Suprapubic skin (tissue), 4 donors: ENCODE measurements around the gene EYS. TPM values are rescaled to one million over a fixed set of nuclear protein-coding genes. Genes with fewer than 3 reads are reported as not detected.

Experiments
- DNase-seq, 2 donors: peaks; one replicate each; pipeline ENCODE4 v3.0.0-alpha.2; 2019; ENCODE audit warnings: low spot score in 2 of 2
- H3K27ac ChIP-seq: fragments of 200-600 bp; sonication (generic); one replicate; pipeline ENCODE4 v1.5.1; 2019
- H3K27me3 ChIP-seq: fragments of 200-600 bp; sonication (generic); one replicate; pipeline ENCODE4 v1.5.1; 2019
- H3K36me3 ChIP-seq: fragments of 200-600 bp; sonication (generic); one replicate; pipeline ENCODE4 v1.5.1; 2019
- H3K4me1 ChIP-seq: fragments of 200-600 bp; sonication (generic); one replicate; pipeline ENCODE4 v1.5.1; 2019
- H3K4me3 ChIP-seq: fragments of 200-600 bp; sonication (generic); one replicate; pipeline ENCODE4 v1.5.1; 2019; ENCODE audit warnings: mild to moderate bottlenecking
- H3K9me3 ChIP-seq: fragments of 200-600 bp; sonication (generic); one replicate; pipeline ENCODE4 v1.5.1; 2019
- EP300 ChIP-seq: sonication (generic); formaldehyde crosslinking; IDR thresholded peaks from one replicate; pipeline ENCODE4 v1.6.1; 2017; ENCODE audit warnings: antibody characterized with exemption
- POLR2A ChIP-seq, 2 donors: fragments of 450-650 bp; IDR thresholded peaks; one replicate each; pipeline ENCODE4 v1.6.1; 2017; ENCODE audit warnings: antibody characterized with exemption in 2 of 2, mild to moderate bottlenecking in 2 of 2, moderate library complexity in 2 of 2
- POLR2AphosphoS5 ChIP-seq, 3 donors: sonication (generic); formaldehyde crosslinking; IDR thresholded peaks; one replicate each; pipeline ENCODE4 v1.6.1; 2017; ENCODE audit warnings: antibody characterized with exemption in 3 of 3
- WGBS: methylation state at CpG from one replicate; pipeline ENCODE4 v1.1.5; 2018; 5-methylcytosine and 5-hydroxymethylcytosine counted together
- total RNA-seq, 4 donors: library from RNA; depleted of rRNA; stranded (reverse); fragments of >200 nt; gene quantifications; one replicate each; pipeline ENCODE4 v1.1.0, GENCODE V29; 2016
- TF ChIP-seq, protein P1 (sequence below), 2 donors: fragments of 200-600 bp in 1 of 2; fragments of 450-650 bp in 1 of 2; sonication (generic) in 1 of 2; IDR thresholded peaks; one replicate each; pipeline ENCODE4 v1.5.1; 2016 to 2019; ENCODE audit warnings: antibody characterized with exemption in 2 of 2, mild to moderate bottlenecking in 1 of 2, moderate library complexity in 1 of 2

The EYS gene
- total RNA-seq, 4 donors from 2014 or later: not detected

DNA sequence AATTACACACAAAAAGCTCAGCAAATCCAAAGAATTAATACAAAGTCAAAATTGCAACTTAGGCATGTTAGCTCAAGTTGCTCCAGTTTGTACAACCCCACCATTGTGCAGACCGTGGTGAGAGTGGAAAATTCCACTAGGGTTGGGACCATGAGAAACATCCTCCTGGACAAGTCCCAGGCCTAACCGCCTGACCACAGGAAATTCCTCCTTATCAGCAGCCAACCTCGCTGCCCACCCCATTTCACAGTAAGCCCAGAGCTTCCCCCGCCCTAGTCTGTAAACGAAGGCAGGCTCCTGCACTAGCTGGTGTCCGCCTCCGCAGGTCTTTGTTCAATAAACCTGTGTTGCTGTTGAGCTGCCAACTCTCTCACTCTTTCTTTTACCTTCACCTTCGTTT is 1023.3 kb downstream of the EYS start:
- Histone ChIP-seq H3K9me3 (no peaks in the 10 kb centered on the region), H3K27ac (no peak overlapping the region), H3K4me3 (no peak overlapping the region), H3K27me3 (no peaks in the 10 kb centered on the region), H3K4me1 (no peaks in the 10 kb centered on the region), H3K36me3 (no peaks in the 10 kb centered on the region)
- no peak for DNase-seq
- no peak for TF ChIP-seq EP300
- TF ChIP-seq, protein P1, sequence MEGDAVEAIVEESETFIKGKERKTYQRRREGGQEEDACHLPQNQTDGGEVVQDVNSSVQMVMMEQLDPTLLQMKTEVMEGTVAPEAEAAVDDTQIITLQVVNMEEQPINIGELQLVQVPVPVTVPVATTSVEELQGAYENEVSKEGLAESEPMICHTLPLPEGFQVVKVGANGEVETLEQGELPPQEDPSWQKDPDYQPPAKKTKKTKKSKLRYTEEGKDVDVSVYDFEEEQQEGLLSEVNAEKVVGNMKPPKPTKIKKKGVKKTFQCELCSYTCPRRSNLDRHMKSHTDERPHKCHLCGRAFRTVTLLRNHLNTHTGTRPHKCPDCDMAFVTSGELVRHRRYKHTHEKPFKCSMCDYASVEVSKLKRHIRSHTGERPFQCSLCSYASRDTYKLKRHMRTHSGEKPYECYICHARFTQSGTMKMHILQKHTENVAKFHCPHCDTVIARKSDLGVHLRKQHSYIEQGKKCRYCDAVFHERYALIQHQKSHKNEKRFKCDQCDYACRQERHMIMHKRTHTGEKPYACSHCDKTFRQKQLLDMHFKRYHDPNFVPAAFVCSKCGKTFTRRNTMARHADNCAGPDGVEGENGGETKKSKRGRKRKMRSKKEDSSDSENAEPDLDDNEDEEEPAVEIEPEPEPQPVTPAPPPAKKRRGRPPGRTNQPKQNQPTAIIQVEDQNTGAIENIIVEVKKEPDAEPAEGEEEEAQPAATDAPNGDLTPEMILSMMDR (IDR thresholded peaks at IDR 0.05): no peak
- 66% methylated on average over 8 of the region's 8 CpGs for WGBS

GRCh38 chr6:64681416-64682160 is 1025.4 kb downstream of the EYS start:
- WGBS: 96% methylated on average over 23 of the region's 23 CpGs
- TF ChIP-seq, protein P1 (IDR thresholded peaks at IDR 0.05): no peak
- TF ChIP-seq POLR2A (IDR thresholded peaks at IDR 0.05): no peak
- TF ChIP-seq EP300: no peak
- TF ChIP-seq POLR2AphosphoS5 (IDR thresholded peaks at IDR 0.05): no peak
- no peak for DNase-seq

DNA sequence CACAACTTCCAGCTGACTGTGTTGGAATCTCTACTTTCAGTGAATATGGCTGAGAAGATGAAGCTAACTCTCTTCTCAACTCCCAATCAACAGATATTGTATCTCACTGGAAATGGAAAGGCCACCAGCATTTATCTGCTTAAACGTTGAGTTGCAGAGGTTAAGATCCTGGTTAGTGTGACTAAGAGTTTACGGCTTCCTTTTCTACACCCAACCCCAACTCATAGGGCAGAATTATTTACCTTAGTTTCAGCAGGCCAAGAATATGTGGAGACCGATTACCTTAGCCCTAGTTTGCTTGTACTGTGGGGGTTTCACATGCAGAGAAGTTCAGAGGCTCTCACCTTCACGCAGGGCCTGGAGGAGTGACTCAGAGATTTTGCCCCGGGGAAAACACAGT is 1026.6 kb downstream of the EYS start:
- no peak overlapping the region for H3K27ac ChIP-seq
- no peaks in the 10 kb centered on the region for H3K4me1 ChIP-seq
- no peaks in the 10 kb centered on the region for H3K27me3 ChIP-seq
- no peaks in the 10 kb centered on the region for H3K36me3 ChIP-seq
- DNase-seq: no peak
- TF ChIP-seq, protein P1 (IDR thresholded peaks at IDR 0.05): no peak
- TF ChIP-seq POLR2AphosphoS5 (IDR thresholded peaks at IDR 0.05): no peak
- 77% methylated on average over 5 of the region's 5 CpGs for WGBS
- no peaks in the 10 kb centered on the region for H3K9me3 ChIP-seq
- H3K4me3 ChIP-seq: no peak overlapping the region

More at GRCh38 chr6:64681416-64682160, 1025.4 kb downstream of the EYS start:
- no peaks in the 10 kb centered on the region for H3K36me3 ChIP-seq
- no peak overlapping the region for H3K27ac ChIP-seq
- H3K9me3 ChIP-seq: no peaks in the 10 kb centered on the region
- no peak overlapping the region for H3K4me3 ChIP-seq
- H3K4me1 ChIP-seq: no peaks in the 10 kb centered on the region
- H3K27me3 ChIP-seq: no peaks in the 10 kb centered on the region

DNA sequence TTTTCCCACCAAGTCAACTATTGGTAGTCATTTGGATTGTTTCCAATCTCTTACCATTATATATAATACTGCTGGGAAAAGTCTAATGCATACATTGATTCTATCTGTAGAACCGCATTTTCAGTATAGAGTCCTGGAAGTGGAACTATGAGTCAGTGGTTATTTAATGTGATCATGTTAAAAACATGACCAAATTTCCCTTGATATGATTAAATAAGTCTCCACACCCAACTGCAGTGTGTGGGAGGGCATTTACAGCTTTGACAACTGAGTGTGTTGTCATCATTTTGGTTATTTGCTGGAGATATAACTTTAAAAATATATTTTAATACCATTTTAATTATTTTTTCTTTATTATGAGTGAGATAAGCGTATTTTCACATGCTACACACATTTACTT is 1027.6 kb downstream of the EYS start:
- 71% methylated on average over 2 of the region's 2 CpGs for WGBS
- H3K9me3 ChIP-seq: no peaks in the 10 kb centered on the region
- no peak for DNase-seq
- no peak overlapping the region for H3K27ac ChIP-seq
- TF ChIP-seq POLR2A (IDR thresholded peaks at IDR 0.05): no peak
- no peaks in the 10 kb centered on the region for H3K36me3 ChIP-seq
- H3K4me3 ChIP-seq: no peak overlapping the region
- H3K27me3 ChIP-seq: no peaks in the 10 kb centered on the region
- H3K4me1 ChIP-seq: no peaks in the 10 kb centered on the region

- Histone ChIP-seq H3K27ac (no peak overlapping the region), H3K36me3 (no peaks in the 10 kb centered on the region), H3K27me3 (no peaks in the 10 kb centered on the region), H3K9me3 (no peaks in the 10 kb centered on the region), H3K4me3 (no peak overlapping the region), H3K4me1 (no peaks in the 10 kb centered on the region)
- no peak for TF ChIP-seq EP300
- TF ChIP-seq POLR2A (IDR thresholded peaks at IDR 0.05): no peak
- TF ChIP-seq, protein P1 (IDR thresholded peaks at IDR 0.05): no peak
- no peak for TF ChIP-seq POLR2AphosphoS5 (IDR thresholded peaks at IDR 0.05)
- WGBS: 59% methylated on average over 4 of the region's 4 CpGs
- DNase-seq: no peak
Observed at GRCh38 chr6:64672651-64673050, 1034.4 kb downstream of the EYS start.

DNA sequence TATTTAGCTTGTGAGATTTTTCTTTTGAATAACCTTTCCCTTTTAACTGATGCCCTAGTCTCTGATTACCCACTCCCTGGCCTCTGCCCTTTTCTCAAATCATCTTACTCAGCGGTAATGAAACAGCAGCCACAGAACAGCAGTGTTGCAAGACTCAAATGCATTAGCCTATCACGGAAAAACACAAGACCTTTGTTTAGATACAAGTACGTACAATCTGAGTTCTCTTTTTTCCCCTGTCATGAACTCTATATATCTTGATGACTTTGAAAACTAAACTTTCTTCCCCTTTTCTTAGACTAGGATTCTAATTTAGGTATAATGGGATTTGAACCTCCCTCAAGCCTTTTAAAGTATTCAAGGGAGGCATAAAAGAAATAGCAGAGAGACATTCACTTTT is 1034.9 kb downstream of the EYS start:
- 55% methylated on average over 3 of the region's 3 CpGs for WGBS
- no peak overlapping the region for H3K4me3 ChIP-seq
- H3K27ac ChIP-seq: no peak overlapping the region
- no peaks in the 10 kb centered on the region for H3K27me3 ChIP-seq
- H3K9me3 ChIP-seq: no peaks in the 10 kb centered on the region
- DNase-seq: no peak
- H3K36me3 ChIP-seq: no peaks in the 10 kb centered on the region
- H3K4me1 ChIP-seq: no peaks in the 10 kb centered on the region
- no peak for TF ChIP-seq EP300
- TF ChIP-seq POLR2A (IDR thresholded peaks at IDR 0.05): no peak
- TF ChIP-seq, protein P1 (IDR thresholded peaks at IDR 0.05): no peak
- TF ChIP-seq POLR2AphosphoS5 (IDR thresholded peaks at IDR 0.05): no peak
